Adrenal gland (tissue), 12 donors: ENCODE results near the gene RPS6KC1. TPM values are rescaled to one million over a fixed set of nuclear protein-coding genes. Genes with fewer than 3 reads are reported as not detected.

Experiments used
- DNase-seq, 7 donors: peaks; one replicate each; pipeline ENCODE4 v3.0.0-alpha.2; 2019 to 2020
- H3K27ac ChIP-seq, 5 donors: fragments of 200-600 bp; sonication (generic) in 4 of 5; 1 replicate in 3 of 5; 2 replicates in 2 of 5; pipeline versions ENCODE4 v1.5.1 to v1.8.0; 2016 to 2020; ENCODE audit warnings: mild to moderate bottlenecking in 1 of 5
- H3K27me3 ChIP-seq: fragments of 200-600 bp; 2 replicates; pipeline ENCODE4 v1.8.0; 2021
- H3K36me3 ChIP-seq, 2 donors: fragments of 200-600 bp; replicated peaks in 1 of 2; 1 replicate in 1 of 2; 2 replicates in 1 of 2; pipeline versions ENCODE4 v1.5.1 to v1.8.0; 2018 to 2022
- H3K4me1 ChIP-seq, 2 donors: fragments of 200-600 bp; replicated peaks in 1 of 2; 1 replicate in 1 of 2; 2 replicates in 1 of 2; pipeline versions ENCODE4 v1.5.1 to v1.8.0; 2018 to 2021
- H3K4me3 ChIP-seq, 4 donors: fragments of 200-600 bp; sonication (generic) in 3 of 4; one replicate each; pipeline ENCODE4 v1.5.1; 2016 to 2018
- H3K9me3 ChIP-seq, 3 donors: fragments of 200-600 bp; sonication (generic) in 1 of 3; replicated peaks in 1 of 3; 1 replicate in 2 of 3; 2 replicates in 1 of 3; pipeline versions ENCODE4 v1.5.1 to v1.8.0; 2016 to 2021
- CTCF ChIP-seq, 6 experiments: fragments of 450-650 bp in 4 of 6; fragments of 200-600 bp in 2 of 6; sonication (generic) in 1 of 6; IDR thresholded peaks; 1 replicate in 5 of 6; 2 replicates in 1 of 6; pipeline versions ENCODE4 v1.5.1 to v1.8.0; 2016 to 2021; ENCODE audit warnings: antibody characterized with exemption in 6 of 6, mild to moderate bottlenecking in 2 of 6, moderate library complexity in 1 of 6
- POLR2A ChIP-seq, 2 donors: fragments of 450-650 bp; IDR thresholded peaks; one replicate each; pipeline ENCODE4 v1.6.1; 2017; ENCODE audit warnings: antibody characterized with exemption in 2 of 2, mild to moderate bottlenecking in 2 of 2, moderate library complexity in 1 of 2
- WGBS, 4 donors: extraction: QIAGEN DNeasy Blood & Tissue Kit in 2 of 4; methylation state at CpG; one replicate each; pipeline versions ENCODE4 v1.1.5 to v1.1.7; 2013 to 2017; 5-methylcytosine and 5-hydroxymethylcytosine counted together
- intact Hi-C, 2 donors: fragments of 100-400 bp; cut with DNase I; formaldehyde crosslinking; loops; one replicate each; pipeline versions ENCODE4 v1.14.1 to v1.15.0; 2022 to 2023
- polyA plus RNA-seq, 3 donors: library from polyadenylated mRNA; stranded (reverse); fragments of 200-250 nt in 2 of 3; fragments of 350-450 nt in 1 of 3; fragmentation: Illumina TruSeq in 1 of 3; extraction: RNeasy Lipid Tissue Mini Kit (QIAGEN cat#74804) in 1 of 3; gene quantifications; one replicate each; pipeline ENCODE4 v1.2.3, GENCODE V29; 2013 to 2014
- total RNA-seq, 9 donors: library from RNA; depleted of rRNA in 4 of 9; stranded (reverse); fragments of >200 nt in 4 of 9; fragments of 120-200 nt in 1 of 9; fragmentation: NEBNext Ultra II Directional in 1 of 9; extraction: Animal tissue kit (Norgen Biotek cat#: 25700) in 1 of 9; gene quantifications; one replicate each; pipeline versions ENCODE4 v1.1.0 to v1.2.4, GENCODE V29; 2013 to 2023
- donor health status: healthy with polysubstance abuse.
- donor health status: Bipolar disorder and iron deficiency.
- donor health status: DM: yes; HTN: yes; CAD: no.
- donor health status: DM: no; HTN: no; CAD: no.
- donor health status: DM: no; HTN: no; CAD: no.
- donor health status: DM: yes; HTN: yes; CAD: no.

The RPS6KC1 gene
- total and polyA plus RNA-seq, 12 donors: 7.6 to 67.2 (median 26.2) TPM

GRCh38 chr1:213066363-213066762, 15.3 kb downstream of the RPS6KC1 start:
- TF ChIP-seq POLR2A (IDR thresholded peaks at IDR 0.05) (no peak), CTCF (IDR thresholded peaks at IDR 0.05) (no peak)
- intact Hi-C loops: no loop called here
- H3K4me1 ChIP-seq: peaks cover 5 to 25% of the 10 kb centered on the region in 2 donors
- H3K4me3 ChIP-seq: no peak overlapping the region
- DNase-seq: no peak
- H3K27ac ChIP-seq: no peak overlapping the region
- no peaks in the 10 kb centered on the region for H3K27me3 ChIP-seq
- 53 to 76% (median 64%) methylated on average over 2 of the region's 2 CpGs for WGBS, 4 donors
- H3K9me3 ChIP-seq: no peaks in the 10 kb centered on the region
- H3K36me3 ChIP-seq: no peaks in the 10 kb centered on the region

DNA sequence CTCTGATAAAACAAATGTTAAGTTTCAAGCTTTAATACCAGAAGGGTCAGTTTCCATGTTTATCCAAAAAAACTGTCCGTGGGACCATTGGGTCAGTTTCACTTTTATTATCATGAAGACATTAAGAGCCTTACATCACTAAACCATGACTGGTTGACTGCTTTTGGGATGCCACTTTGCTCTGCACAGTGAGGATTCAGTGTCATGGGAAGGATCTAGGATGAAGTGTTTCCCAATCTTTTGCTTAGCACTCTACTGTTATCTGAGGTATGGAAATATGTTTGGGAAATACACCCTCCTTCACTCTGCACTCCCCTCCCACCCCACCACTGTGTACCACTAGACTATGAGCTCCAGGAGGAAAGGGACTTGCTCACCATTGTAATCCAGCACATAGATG, 16.3 kb downstream of the RPS6KC1 start:
- TF ChIP-seq CTCF (IDR thresholded peaks at IDR 0.05) (no peak), POLR2A (IDR thresholded peaks at IDR 0.05) (no peak)
- DNase-seq: no peak
- no peaks in the 10 kb centered on the region for H3K36me3 ChIP-seq
- peaks cover 5 to 25% of the 10 kb centered on the region in 2 donors for H3K4me1 ChIP-seq
- H3K27ac ChIP-seq: no peak overlapping the region
- H3K4me3 ChIP-seq: no peak overlapping the region
- intact Hi-C loops: no loop called here
- H3K27me3 ChIP-seq: no peaks in the 10 kb centered on the region
- 81 to 85% (median 82%) methylated on average over 1 of the region's 1 CpG for WGBS, 4 donors
- H3K9me3 ChIP-seq: no peaks in the 10 kb centered on the region

DNA sequence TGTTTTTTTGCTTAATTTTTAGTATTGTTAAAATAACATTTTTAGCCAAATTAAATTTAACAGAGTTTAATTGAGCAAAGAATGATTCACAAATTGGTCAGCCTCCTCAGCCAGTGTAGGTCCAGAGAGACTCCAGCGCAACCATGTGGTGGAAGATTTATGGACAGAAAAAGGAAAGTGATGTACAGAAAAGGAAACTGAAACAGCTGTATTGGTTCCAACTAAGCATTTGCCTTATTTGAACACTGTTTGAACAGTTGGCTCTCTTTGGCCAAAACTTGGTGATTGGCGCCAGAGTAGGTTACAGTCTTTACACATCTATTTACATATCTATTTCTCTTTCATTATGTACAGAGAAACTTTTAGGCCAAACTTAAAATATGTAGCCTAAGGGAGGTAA, 19.4 kb downstream of the RPS6KC1 start:
- H3K27ac ChIP-seq: peak overlapping the region in 1 of 5 donors; percentile 38
- H3K27me3 ChIP-seq: no peaks in the 10 kb centered on the region
- H3K4me3 ChIP-seq: no peak overlapping the region
- TF ChIP-seq POLR2A (IDR thresholded peaks at IDR 0.05) (no peak), CTCF (IDR thresholded peaks at IDR 0.05) (no peak)
- peaks cover 0 to 18% of the 10 kb centered on the region in 2 donors for H3K4me1 ChIP-seq
- H3K36me3 ChIP-seq: no peaks in the 10 kb centered on the region
- 13 to 16% (median 14%) methylated on average over 2 of the region's 2 CpGs for WGBS, 4 donors
- peak; percentile 42 to 67 (median 59) for DNase-seq
- intact Hi-C loops: no loop called here
- H3K9me3 ChIP-seq: no peaks in the 10 kb centered on the region

DNA sequence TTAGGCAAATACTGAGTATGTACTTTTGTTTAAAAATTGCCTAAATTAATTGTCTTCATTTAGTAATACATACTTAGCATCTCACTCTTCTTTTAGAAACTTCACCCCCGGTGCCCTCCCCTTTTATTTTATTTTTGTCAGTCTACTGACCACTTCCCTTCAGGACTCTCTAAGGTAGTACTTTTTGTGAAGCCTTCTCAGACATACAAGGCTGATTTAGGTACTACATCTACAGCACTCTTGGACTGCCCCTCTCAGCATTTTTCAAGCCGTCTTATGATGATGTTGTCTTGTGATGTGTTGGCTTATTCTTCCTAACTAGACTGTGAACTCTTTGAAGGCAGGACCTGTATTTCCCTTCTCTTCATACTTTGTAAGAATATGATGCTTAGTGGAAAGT, 24.7 kb downstream of the RPS6KC1 start:
- Histone ChIP-seq H3K9me3 (no peaks in the 10 kb centered on the region), H3K4me1 (peaks cover 0 to 8% of the 10 kb centered on the region in 2 donors), H3K36me3 (no peaks in the 10 kb centered on the region), H3K27me3 (no peaks in the 10 kb centered on the region), H3K27ac (no peak overlapping the region), H3K4me3 (no peak overlapping the region)
- 89 to 94% (median 92%) methylated on average over 2 of the region's 2 CpGs for WGBS, 4 donors
- DNase-seq: no peak
- intact Hi-C loops: no loop called here
- TF ChIP-seq CTCF (IDR thresholded peaks at IDR 0.05) (no peak), POLR2A (IDR thresholded peaks at IDR 0.05) (no peak)
